ENCODE measurements around the gene LEF1.

Gene LEF1

GRCh38 chr4:108174856-108175255 lies 6.1 kb upstream of the LEF1 start:
- no peak for DNase-seq (ENCODE audit: low read depth)

- no peak for DNase-seq (ENCODE audit: low read depth)
Measured at GRCh38 chr4:108173599-108174057, 4.9 kb upstream of the LEF1 start.

- no peak for DNase-seq (ENCODE audit: low read depth)
Measured at GRCh38 chr4:108172753-108173598, 4.2 kb upstream of the LEF1 start.

GRCh38 chr4:108172231-108172752 lies 3.6 kb upstream of the LEF1 start:
- no peak for DNase-seq (ENCODE audit: low read depth)

- no peak for DNase-seq (ENCODE audit: low read depth)
Measured at GRCh38 chr4:108171339-108172230, 2.9 kb upstream of the LEF1 start.

GRCh38 chr4:108170631-108171338 lies 2.1 kb upstream of the LEF1 start:
- no peak for DNase-seq (ENCODE audit: low read depth)

GRCh38 chr4:108169664-108170063 lies 932 bp upstream of the LEF1 start:
- DNase-seq (ENCODE audit: low read depth), result no peak

GRCh38 chr4:108168160-108168670 lies 517 bp downstream of the LEF1 start:
- DNase-seq (ENCODE audit: low read depth), result no peak

GRCh38 chr4:108166441-108167315 lies 2.1 kb downstream of the LEF1 start:
- no peak for DNase-seq (ENCODE audit: low read depth)

- no peak for DNase-seq (ENCODE audit: low read depth)
Measured at GRCh38 chr4:108166038-108166437, 2.7 kb downstream of the LEF1 start.

- no peak for DNase-seq (ENCODE audit: low read depth)
Measured at GRCh38 chr4:108165586-108165985, 3.1 kb downstream of the LEF1 start.

GRCh38 chr4:108163351-108163750 lies 5.4 kb downstream of the LEF1 start:
- DNase-seq (ENCODE audit: low read depth), result no peak

GRCh38 chr4:108160741-108161352 lies 7.9 kb downstream of the LEF1 start:
- DNase-seq (ENCODE audit: low read depth), result no peak

- DNase-seq (ENCODE audit: low read depth), result no peak
Measured at GRCh38 chr4:108159845-108160244, 8.9 kb downstream of the LEF1 start.

GRCh38 chr4:108157655-108158054 lies 11.1 kb downstream of the LEF1 start:
- DNase-seq (ENCODE audit: low read depth), result no peak

GRCh38 chr4:108156391-108156790 lies 12.3 kb downstream of the LEF1 start:
- no peak for DNase-seq (ENCODE audit: low read depth)

- no peak for DNase-seq (ENCODE audit: low read depth)
Measured at GRCh38 chr4:108155373-108155772, 13.4 kb downstream of the LEF1 start.

- no peak for DNase-seq (ENCODE audit: low read depth)
Measured at GRCh38 chr4:108152980-108153379, 15.8 kb downstream of the LEF1 start.

GRCh38 chr4:108149588-108150380 lies 18.9 kb downstream of the LEF1 start:
- no peak for DNase-seq (ENCODE audit: low read depth)

- no peak for DNase-seq (ENCODE audit: low read depth)
Measured at GRCh38 chr4:108148316-108148715, 20.4 kb downstream of the LEF1 start.

All from stimulated activated CD8-positive, alpha-beta memory T cell treated with anti-CD3 and anti-CD28 coated beads, Interleukin-4, amount 100 ng/mL, for 24 hours (primary cell).